SK-MEL-5 (cell line): Measurements from ENCODE around the gene ETS1. TPM values are rescaled to one million over a fixed set of nuclear protein-coding genes. Genes with fewer than 3 reads are reported as not detected.
A peak's percentile ranks its signal among the peaks of the same experiment; 100 is the strongest.

Experiments used
- DNase-seq: peaks from one replicate; pipeline ENCODE4 v3.0.0-alpha.2; 2016; ENCODE audit warnings: low read depth, low spot score
- in situ Hi-C: cut with HindIII; loops from 2 replicates; pipeline ENCODE4 v1.10.0; 2016; ENCODE audit warnings: low sequenced_read_pairs, high pct_unique_total_duplicates, low pct_unique_long_range_greater_than_20kb
- total RNA-seq: library from RNA; depleted of rRNA; stranded (reverse); fragments of >200 nt; shearing (Covaris generic); gene quantifications from 2 replicates; pipeline ENCODE4 v1.2.3, GENCODE V29; 2014

Gene ETS1
- total RNA-seq, 1 experiment from 2014 or later = 66.7 TPM

- in situ Hi-C loops = no loop called here
- DNase-seq = no peak
Measured at GRCh38 chr11:128559496-128560103, 27.8 kb downstream of the ETS1 start.

- peak; percentile 72 for DNase-seq
- in situ Hi-C loops = no loop called here
Measured at GRCh38 chr11:128555606-128556005, 31.8 kb downstream of the ETS1 start.

DNA sequence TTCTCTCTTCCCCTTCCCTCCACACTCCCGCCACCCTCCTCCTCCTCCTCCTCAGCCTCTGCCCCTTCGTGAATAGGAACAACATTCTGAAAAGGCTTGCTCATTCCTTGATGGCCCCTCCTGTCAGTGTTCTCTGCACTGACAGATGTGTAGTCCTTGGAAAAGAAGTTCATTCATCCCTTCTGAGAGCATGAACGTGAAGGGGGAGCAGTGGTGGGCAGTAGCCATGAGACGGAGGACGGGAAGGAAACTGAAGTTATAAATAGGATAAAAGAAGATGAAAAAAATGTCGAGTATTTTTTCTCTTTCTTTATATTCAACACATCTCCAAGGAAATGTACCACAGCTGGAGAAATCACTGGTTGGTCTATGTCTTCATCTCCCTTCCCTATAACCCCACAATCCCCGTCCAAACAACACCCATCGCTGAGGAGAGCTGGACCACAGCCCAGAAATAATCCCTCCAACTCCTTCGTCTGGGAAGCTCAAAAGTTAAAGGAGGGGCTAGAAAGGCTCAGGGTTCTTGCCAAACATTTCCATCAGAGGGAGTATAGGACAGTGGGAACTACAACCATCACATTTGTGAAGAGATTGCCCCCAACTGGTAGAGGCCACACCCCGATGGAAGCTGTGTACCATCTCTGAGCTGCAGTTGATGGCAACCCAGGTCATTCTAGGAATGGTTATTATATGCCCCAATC, 33.5 kb downstream of the ETS1 start:
- in situ Hi-C loops = no loop called here
- DNase-seq = peak; percentile 84

DNA sequence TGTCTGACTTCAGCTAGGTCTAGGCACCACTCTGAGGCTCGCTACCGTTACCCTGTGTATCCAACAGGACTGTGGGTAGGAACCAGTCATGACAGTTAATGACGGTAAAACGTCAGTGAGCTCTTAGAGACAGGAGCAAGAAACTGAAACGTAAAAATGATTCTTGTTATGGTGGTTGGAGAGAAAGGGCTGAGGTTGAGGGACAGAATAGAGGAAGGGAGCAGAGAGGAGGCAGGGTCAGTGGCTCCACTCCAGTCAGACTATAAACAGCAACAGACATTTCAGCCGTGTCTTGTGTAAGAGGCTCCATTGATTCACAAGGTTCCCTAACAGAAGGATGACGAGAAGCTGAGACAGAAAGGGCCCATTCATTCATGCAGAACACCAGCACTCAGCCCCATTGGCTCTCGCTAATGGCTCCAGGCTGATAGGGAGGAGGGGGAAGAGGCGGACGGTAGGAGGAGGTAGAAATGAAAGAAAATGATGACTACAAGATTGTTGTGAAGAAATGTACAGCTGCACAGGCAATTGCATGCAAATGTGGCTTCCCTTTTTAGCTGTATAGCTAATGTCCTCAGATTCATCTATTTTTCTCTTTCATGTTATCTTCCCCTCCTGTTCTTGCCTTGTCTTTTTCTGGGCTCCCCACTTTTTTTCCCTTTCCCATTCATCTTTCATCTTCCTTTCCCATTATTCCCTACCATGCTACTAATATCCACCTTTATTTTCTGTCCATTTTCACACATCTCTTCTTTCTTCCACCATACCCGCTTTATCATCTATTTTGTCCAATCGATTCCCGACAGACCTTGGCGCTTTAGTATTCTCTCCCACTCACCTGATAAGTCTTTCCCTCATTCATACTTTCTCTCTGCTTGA, 34.3 kb downstream of the ETS1 start:
- in situ Hi-C loops = no loop called here
- DNase-seq = peak; percentile 97

GRCh38 chr11:128551611-128552335, 35.6 kb downstream of the ETS1 start:
- no peak for DNase-seq
- in situ Hi-C loops = no loop called here

DNA sequence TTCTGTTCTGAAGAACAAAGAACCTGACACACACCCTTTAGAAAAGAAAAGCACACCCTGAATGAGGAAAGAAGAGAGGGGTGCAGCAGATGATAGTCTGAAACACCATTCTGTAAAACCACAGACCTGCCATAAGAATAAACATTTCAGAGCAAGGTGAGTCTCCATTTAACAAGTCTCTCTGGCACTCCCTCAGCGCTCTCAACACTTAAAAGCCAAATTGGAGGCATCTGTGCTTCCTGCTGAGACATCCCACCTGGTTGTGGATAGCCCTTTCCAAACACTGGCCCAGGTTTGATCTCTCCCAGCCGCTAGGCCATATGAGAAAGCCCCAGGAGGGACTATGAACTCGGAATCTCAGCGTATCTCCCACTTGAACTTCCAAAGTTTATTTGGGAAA, 36.3 kb downstream of the ETS1 start:
- in situ Hi-C loops = no loop called here
- DNase-seq = no peak

DNA sequence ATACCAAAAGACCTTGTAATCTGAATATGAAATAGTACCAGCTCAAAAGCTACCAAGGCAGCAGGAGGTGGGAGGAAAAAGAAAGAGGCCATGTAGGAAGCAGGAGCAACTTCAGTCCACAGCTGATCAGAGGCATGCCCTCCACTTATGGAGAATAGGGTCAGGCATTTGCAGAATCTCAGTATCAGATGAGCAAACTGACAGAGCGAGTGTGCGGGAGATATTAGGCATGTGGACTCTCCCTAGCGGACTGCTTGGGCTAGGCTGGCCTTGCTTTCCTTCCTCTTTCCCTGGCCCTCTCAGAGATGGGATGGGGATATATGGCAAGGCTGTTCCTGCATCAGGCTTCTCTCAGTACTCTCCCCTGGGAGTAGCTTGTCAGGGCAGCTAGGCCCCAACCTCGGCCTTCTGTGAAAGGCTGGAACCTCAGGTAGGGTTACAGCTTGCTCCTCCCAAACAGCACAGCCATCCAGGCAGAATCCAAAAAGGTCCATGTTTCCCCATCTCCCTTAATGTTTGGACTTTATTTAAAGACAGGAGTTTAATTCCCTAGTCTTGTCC, 37.0 kb downstream of the ETS1 start:
- in situ Hi-C loops = no loop called here
- DNase-seq = no peak

GRCh38 chr11:128549256-128549944, 38.0 kb downstream of the ETS1 start:
- no peak for DNase-seq
- in situ Hi-C loops = no loop called here

DNA sequence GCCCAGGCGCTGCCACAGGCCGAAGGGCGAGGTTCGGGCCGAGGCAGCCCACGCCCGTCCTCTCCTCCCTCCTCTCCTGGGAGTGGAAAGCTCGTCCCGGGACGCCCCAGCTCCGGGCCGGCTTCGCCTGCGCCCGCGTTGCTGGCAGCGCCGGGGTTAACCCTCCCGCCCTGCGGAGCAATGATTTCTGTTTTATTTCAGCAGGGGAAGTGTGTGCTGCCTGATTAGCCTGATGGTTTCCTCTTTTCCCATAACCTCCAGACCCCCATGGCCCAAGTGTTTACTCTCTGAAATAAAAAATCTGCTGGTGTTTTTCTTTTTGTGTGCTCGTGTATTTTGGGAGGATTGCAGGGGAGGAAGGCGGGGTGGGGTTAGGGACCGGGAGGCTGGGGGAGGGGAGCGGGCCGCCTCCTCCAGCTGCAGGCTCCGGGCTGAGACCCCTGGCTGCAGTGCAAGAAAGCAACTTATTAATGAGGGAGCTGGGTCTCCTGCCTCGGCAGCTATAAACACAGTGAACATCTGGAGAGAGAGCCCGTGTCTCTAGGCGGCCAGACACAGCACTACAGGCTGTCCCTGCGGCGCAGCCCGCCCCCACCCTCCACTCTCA, 38.6 kb downstream of the ETS1 start:
- in situ Hi-C loops = no loop called here
- DNase-seq = no peak

GRCh38 chr11:128547946-128548648, 39.3 kb downstream of the ETS1 start:
- in situ Hi-C loops = no loop called here

DNA sequence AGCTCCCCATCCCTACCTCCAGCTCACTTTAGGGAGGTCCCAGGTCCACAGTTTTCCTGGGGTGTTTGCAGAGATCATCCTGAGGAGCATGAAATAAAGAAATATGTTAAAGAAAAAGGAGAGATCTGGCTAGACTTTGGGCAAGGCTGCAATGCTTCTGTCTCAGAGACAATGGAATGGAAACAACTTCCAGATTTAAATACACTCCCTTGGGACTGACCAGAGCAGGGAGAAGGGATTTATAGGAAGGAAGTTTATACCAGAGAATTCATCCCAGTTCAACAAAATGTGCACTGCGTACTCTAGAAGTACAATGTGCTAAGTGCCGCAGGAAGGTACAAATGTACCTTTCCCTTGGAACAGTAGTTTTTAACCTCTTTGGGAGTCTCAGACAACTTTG, 40.4 kb downstream of the ETS1 start:
- in situ Hi-C loops = no loop called here
- DNase-seq = no peak

More at GRCh38 chr11:128547946-128548648, 39.3 kb downstream of the ETS1 start:
- DNase-seq = no peak

DNA sequence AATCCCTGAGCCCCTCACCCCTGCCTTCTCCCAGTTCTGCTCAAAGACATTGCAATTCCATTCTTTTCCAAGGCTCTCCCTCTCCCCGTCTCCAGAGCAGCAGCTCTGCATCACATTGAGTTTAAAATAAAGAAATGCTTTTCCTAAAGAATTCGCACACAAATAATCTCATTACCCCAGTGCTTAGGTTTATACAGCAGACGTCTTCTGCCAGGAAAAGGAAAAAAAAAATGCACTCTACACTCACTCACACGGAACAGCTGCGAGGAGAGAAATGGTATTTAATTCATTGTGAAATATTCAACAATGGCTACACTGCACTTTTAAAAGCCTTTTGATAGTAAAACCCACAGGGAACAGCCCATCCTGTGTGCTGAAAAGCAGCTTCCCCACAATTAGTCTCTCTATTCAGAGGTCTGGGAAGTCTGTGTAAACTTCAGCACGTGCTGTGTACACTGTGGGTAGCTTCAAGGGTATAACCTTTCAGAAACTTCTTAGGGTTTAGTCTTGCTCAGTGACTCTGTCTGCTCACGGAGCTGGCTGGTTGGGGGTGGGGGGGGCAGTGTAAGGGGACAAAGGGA, 42.8 kb downstream of the ETS1 start:
- DNase-seq = peak; percentile 86
- in situ Hi-C loops = no loop called here

DNA sequence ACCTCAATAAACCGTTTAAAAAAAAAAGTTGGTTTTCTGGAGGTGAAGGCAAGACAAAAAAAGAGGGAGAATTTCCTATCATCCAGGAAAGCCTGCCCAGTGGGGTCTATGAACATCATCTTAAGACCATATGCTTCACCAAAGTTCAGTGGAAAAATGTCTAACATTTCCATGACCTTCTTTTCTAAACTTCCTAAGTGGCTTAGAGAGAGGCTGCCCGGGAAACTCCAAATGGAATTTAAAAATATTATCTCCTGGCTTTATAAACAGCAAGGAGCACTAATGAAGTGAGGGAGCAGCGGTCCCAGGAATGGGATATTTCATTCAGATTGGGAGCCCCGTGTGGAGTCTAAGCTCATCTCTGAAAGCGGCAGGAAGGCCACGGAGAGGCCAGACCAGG, 46.9 kb downstream of the ETS1 start:
- DNase-seq = no peak
- in situ Hi-C loops = no loop called here

- no peak for DNase-seq
- in situ Hi-C loops = no loop called here
Measured at GRCh38 chr11:128536506-128536905, 50.9 kb downstream of the ETS1 start.

GRCh38 chr11:128535468-128536457, 51.6 kb downstream of the ETS1 start:
- DNase-seq = no peak
- in situ Hi-C loops = no loop called here
